ENCODE data around the gene LAMTOR4. TPM values are rescaled to one million over a fixed set of nuclear protein-coding genes. Genes with fewer than 3 reads are reported as not detected.
"Not testable (repeated sequence)": the region's sequence is repeated elsewhere in the genome, so short reads cannot be mapped to it uniquely, and the experiment has no call there.

LAMTOR4 gene
- total RNA-seq, 4 donors from 2014 or later: 117 to 184 (median 152) TPM

DNA sequence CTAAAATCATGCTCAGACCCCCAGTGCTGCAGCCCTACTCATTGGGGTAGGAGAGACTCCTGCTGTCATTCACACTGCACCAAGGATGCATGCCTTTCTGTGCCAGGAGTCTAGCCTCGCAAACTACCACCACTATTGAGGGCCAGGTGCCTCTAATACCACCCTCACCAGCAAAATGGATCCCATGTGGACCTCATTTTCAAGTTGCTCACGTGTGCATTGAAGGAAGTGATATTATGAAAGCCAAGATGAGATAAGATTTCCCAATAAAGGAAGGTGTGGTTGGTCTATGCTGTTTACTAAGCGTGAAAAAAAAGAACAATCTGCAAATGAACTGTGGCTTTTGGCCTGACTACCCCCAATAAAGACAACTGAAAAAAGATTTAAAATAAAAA lies 7.2 kb upstream of the LAMTOR4 start:
- DNase-seq (ENCODE audit: extremely low spot score): no peak
- no peak overlapping the region for H3K27ac ChIP-seq (replicated peaks in 1 of 4)
- no peaks in the 10 kb centered on the region for H3K36me3 ChIP-seq
- WGBS: 81% methylated on average over 3 of the region's 3 CpGs
- no peaks in the 10 kb centered on the region for H3K9me3 ChIP-seq
- no peaks in the 10 kb centered on the region for H3K4me1 ChIP-seq
- TF ChIP-seq EP300 (IDR thresholded peaks at IDR 0.05) (no peak), POLR2AphosphoS5 (IDR thresholded peaks at IDR 0.05) (no peak), POLR2A (IDR thresholded peaks at IDR 0.05; ENCODE audit: low read depth) (no peak), CTCF (IDR thresholded peaks at IDR 0.05) (no peak)
- H3K27me3 ChIP-seq: peaks cover 0 to 3% (median 0%) of the 10 kb centered on the region in 4 donors
- no peak overlapping the region for H3K4me3 ChIP-seq
- intact Hi-C loops (cut with DNase I): no loop called here

DNA sequence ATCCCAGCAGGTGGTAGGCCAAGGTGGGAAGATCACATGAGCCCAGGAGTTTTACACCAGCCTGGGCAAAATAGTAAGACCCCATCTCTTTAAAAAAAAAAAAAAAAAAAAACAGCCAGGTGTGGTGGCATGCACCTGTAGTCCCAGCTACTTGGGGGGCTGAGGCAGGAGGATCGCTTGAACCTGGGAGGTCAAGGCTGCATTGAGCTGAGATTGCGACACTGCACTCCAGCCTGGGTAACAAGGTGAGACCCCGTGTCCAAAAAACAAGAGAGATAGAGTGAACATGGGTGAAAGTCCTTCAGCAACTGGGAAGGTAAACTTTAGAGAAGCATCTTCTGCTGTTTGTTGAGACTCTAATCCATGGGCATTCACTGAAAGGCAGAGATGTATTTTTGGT lies 6.3 kb upstream of the LAMTOR4 start:
- Histone ChIP-seq H3K36me3 (no peaks in the 10 kb centered on the region), H3K4me3 (no peak overlapping the region), H3K9me3 (no peaks in the 10 kb centered on the region), H3K27ac (replicated peaks in 1 of 4) (no peak overlapping the region), H3K4me1 (no peaks in the 10 kb centered on the region), H3K27me3 (no peaks in the 10 kb centered on the region)
- intact Hi-C loops (cut with DNase I): no loop called here
- WGBS: 94% methylated on average over 3 of the region's 3 CpGs
- DNase-seq (ENCODE audit: extremely low spot score): no peak
- no peak for TF ChIP-seq CTCF (IDR thresholded peaks at IDR 0.05)
- TF ChIP-seq POLR2AphosphoS5 (IDR thresholded peaks at IDR 0.05): no peak
- no peak for TF ChIP-seq POLR2A (IDR thresholded peaks at IDR 0.05; ENCODE audit: low read depth)

DNA sequence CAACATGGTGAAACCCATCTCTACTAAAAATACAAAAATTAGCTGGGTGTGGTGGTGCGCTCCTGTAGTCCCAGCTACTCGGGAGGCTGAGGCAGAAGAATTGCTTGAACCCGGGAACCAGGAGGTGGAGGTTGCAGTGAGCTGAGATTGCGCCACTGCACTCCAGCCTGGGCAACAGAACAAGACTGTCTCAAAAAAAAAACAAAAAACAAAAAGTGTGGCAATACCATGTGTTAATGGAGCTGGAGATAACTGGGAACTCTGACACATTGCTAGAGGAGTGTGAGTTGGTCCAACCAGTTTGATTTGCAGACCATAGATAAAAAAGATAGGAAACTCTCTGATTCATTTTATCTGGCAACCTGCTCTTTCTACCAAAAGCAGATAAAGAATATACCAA lies 2.4 kb upstream of the LAMTOR4 start:
- H3K27ac ChIP-seq (replicated peaks in 1 of 4); H3K4me3 ChIP-seq; H3K36me3 ChIP-seq; H3K27me3 ChIP-seq; H3K9me3 ChIP-seq; DNase-seq (ENCODE audit: extremely low spot score); intact Hi-C loops (cut with DNase I): not testable (repeated sequence)
- peaks cover 10 to 25% (median 21%) of the 10 kb centered on the region in 4 donors for H3K4me1 ChIP-seq
- WGBS: 89% methylated on average over 4 of the region's 4 CpGs

GRCh38 chr7:100147278-100147677 lies 1.4 kb upstream of the LAMTOR4 start:
- no peak for TF ChIP-seq POLR2A (IDR thresholded peaks at IDR 0.05; ENCODE audit: low read depth)
- TF ChIP-seq CTCF (IDR thresholded peaks at IDR 0.05): no peak
- TF ChIP-seq EP300 (IDR thresholded peaks at IDR 0.05): no peak
- no peak for TF ChIP-seq POLR2AphosphoS5 (IDR thresholded peaks at IDR 0.05)
- H3K4me3 ChIP-seq: no peak overlapping the region
- DNase-seq (ENCODE audit: extremely low spot score): no peak
- H3K27me3 ChIP-seq: no peaks in the 10 kb centered on the region
- WGBS: 100% methylated on average over 2 of the region's 2 CpGs
- peaks cover 0 to 14% (median 0%) of the 10 kb centered on the region in 4 donors for H3K36me3 ChIP-seq
- H3K27ac ChIP-seq (replicated peaks in 1 of 4): no peak overlapping the region
- H3K4me1 ChIP-seq: peaks cover 10 to 25% (median 21%) of the 10 kb centered on the region in 4 donors
- intact Hi-C loops (cut with DNase I): no loop called here
- no peaks in the 10 kb centered on the region for H3K9me3 ChIP-seq

DNA sequence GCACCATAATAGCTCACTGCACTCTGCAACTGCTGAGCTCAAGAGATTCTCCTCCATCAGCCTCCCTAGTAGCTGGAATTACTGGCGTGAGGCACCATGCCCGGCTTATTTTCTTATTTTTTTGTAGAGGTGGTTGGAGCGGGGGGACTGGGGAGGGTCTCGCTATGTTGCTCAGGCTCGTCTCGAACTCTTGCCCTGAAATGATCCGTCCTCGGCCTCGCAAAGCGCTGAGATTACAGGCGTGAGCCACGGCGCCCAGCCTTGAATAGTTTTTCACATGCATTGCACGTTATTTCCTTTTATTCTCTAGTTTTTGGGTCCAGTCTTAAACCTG lies 526 bp upstream of the LAMTOR4 start:
- Histone ChIP-seq H3K27ac (replicated peaks in 1 of 4) (peak overlapping the region; percentile 77 to 94 (median 90)), H3K36me3 (peaks cover 0 to 23% (median 2%) of the 10 kb centered on the region in 4 donors), H3K4me1 (peaks cover 10 to 28% (median 22%) of the 10 kb centered on the region in 4 donors), H3K4me3 (peak overlapping the region; percentile 81 to 99 (median 90)), H3K9me3 (no peaks in the 10 kb centered on the region), H3K27me3 (no peaks in the 10 kb centered on the region)
- DNase-seq (ENCODE audit: extremely low spot score): no peak
- TF ChIP-seq POLR2AphosphoS5 (IDR thresholded peaks at IDR 0.05) (no peak), EP300 (IDR thresholded peaks at IDR 0.05) (no peak), POLR2A (IDR thresholded peaks at IDR 0.05; ENCODE audit: low read depth) (no peak), CTCF (IDR thresholded peaks at IDR 0.05) (no peak)
- 11% methylated on average over 14 of the region's 14 CpGs for WGBS
- intact Hi-C loops (cut with DNase I): loop anchor here (1.0 kb wide), 1 partner anchor 21 kb away; no protein-coding TSS in a partner anchor

Data from esophagus muscularis mucosa (tissue), 4 donors.